Measurements from ENCODE around the gene HOXC11.

Gene HOXC11

GRCh38 chr12:53980802-53981496 lies 8.0 kb downstream of the HOXC11 start:
- TF ChIP-seq, protein P1, sequence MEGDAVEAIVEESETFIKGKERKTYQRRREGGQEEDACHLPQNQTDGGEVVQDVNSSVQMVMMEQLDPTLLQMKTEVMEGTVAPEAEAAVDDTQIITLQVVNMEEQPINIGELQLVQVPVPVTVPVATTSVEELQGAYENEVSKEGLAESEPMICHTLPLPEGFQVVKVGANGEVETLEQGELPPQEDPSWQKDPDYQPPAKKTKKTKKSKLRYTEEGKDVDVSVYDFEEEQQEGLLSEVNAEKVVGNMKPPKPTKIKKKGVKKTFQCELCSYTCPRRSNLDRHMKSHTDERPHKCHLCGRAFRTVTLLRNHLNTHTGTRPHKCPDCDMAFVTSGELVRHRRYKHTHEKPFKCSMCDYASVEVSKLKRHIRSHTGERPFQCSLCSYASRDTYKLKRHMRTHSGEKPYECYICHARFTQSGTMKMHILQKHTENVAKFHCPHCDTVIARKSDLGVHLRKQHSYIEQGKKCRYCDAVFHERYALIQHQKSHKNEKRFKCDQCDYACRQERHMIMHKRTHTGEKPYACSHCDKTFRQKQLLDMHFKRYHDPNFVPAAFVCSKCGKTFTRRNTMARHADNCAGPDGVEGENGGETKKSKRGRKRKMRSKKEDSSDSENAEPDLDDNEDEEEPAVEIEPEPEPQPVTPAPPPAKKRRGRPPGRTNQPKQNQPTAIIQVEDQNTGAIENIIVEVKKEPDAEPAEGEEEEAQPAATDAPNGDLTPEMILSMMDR (IDR thresholded peaks at IDR 0.05) = no peak

DNA sequence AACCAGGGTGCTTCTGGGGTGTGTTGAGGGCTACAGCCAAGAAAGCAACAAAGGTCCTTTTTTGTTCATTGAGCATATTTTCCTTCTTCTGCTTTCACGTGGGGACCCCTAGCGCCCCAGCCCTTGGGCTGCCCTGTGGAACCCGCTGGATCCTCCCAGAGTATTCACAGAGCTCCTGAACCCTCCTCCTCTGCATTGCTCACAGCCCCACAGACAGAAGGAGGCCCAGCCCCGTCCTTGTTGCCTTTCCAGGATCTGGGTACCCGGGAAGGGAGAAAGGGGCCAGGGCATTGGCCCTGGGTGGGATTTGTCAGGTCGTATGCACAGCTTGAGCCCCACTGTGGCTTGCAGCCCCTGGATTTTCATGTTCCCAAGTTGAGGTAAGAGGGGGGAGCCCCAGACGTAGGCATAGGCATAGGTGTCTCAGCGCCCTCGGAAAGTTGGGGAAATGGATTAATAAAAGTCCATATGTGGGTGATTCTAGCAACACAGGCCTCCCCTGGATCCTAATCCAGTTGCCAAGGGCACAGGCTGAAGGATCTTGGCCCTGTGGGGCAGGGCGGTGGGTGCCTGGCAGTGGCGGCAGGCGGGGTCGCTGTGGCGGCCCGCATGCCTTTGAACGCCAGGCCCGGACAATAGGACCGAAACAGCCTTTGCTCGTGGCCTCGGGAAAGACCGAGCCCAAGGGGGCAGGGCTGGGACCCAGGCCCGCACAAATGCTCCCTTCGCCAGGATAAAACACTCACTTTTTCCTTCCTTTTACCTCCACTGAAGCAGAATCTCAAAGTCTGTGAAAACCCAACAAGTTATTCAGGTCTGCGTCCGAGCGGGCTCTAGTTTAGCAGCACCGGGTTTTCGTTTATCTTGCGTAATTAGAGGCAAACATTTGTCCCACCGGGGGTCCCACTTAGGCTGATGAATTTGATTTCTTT lies 9.0 kb downstream of the HOXC11 start:
- TF ChIP-seq, protein P1 (IDR thresholded peaks at IDR 0.05) = no peak

DNA sequence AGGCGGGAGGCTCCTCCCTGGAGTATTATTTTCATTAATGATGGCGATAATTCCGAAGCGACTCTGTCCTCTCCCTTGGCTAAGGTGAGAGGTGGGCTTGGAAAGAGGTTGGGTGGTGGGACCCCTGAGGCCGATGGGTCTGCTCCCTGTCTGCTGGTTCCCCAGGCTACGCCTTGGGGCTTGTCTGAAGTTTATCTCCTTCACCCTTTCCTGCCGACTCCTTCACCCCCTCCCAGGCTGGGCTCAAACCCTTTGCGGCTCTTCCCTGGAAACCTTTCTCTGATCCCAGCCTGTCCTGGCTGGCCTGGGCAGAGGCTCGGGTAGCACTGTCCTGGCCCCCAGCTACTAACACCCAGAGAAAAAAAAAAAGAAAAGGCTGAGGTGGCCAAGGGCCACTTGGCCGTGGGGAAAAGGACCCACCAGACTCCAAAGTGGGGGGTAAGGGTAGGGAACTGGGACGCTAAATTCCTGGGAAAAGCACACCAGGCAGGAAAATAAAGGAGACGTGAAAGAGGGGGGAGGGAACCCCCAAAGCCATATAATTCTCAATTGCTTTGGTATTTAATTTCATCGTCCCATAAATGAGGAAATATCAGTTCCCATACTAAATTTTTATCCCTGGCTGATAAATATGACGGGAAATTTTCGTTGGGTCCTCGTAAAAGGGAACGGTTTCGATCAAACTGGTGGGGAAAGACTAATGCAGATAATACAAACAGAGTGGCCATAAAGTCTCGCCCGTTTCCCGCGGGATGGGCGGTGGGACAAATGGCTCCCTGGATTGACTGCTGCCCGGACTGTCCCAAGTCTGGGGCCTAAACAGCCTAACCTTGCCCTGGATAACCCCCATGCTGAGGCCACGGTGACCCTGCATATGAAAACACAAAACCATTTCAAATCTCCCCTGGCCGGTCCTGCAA lies 10.0 kb downstream of the HOXC11 start:
- TF ChIP-seq, protein P1 (IDR thresholded peaks at IDR 0.05) = no peak

- TF ChIP-seq, protein P1 (IDR thresholded peaks at IDR 0.05) = no peak
Measured at GRCh38 chr12:53983568-53983949, 10.6 kb downstream of the HOXC11 start.

GRCh38 chr12:53983950-53984572 lies 11.1 kb downstream of the HOXC11 start:
- TF ChIP-seq, protein P1 (IDR thresholded peaks at IDR 0.05) = no peak

- TF ChIP-seq, protein P1 (IDR thresholded peaks at IDR 0.05) = peak; percentile 50; the same call in 1 of the 2 replicates
Measured at GRCh38 chr12:53984901-53985691, 12.2 kb downstream of the HOXC11 start, which contains the start of gene HOXC10. Gene HOXC10, plus strand, starts transcription at chr12:53985146. Its CDS starts 114 bp downstream, at chr12:53985260.
